ENCODE measurements around the gene AGBL1. TPM values are rescaled to one million over a fixed set of nuclear protein-coding genes. Genes with fewer than 3 reads are reported as not detected.

AGBL1 gene
- total and polyA plus RNA-seq, 2 experiments from 2014 or later, result 0.03 TPM; not detected in 1

GRCh38 chr15:86810329-86810728, 730.7 kb downstream of the AGBL1 start (continued):
- TF ChIP-seq ZNF462 (CRISPR knock-in tag; IDR thresholded peaks at IDR 0.05) (no peak), ZNF331 (CRISPR knock-in tag; IDR thresholded peaks at IDR 0.05; ENCODE audit: low read depth) (no peak), ZNF114 (CRISPR knock-in tag; IDR thresholded peaks at IDR 0.05) (no peak)

GRCh38 chr15:86813892-86814291, 734.2 kb downstream of the AGBL1 start:
- Histone ChIP-seq H3K79me2 (replicated peaks; ENCODE audit: insufficient read depth) (no peaks in the 10 kb centered on the region), H3K9me2 (ENCODE audit: insufficient read depth) (peaks cover 3% of the 10 kb centered on the region), H3K4me3 (no peak overlapping the region), H2AFZ (no peak overlapping the region), H3F3A (replicated peaks; ENCODE audit: low read depth) (no peaks in the 10 kb centered on the region), H3K4me1 (ENCODE audit: insufficient read depth) (no peaks in the 10 kb centered on the region), H3K36me3 (ENCODE audit: insufficient read depth) (no peaks in the 10 kb centered on the region), H3K27ac (ENCODE audit: low read depth) (no peak overlapping the region), H4K20me1 (replicated peaks; ENCODE audit: insufficient read depth) (no peaks in the 10 kb centered on the region), H3K4me2 (no peak overlapping the region), H3K27me3 (ENCODE audit: insufficient read depth) (no peaks in the 10 kb centered on the region)
- DNase-seq (ENCODE audit: low spot score) (no peak), ATAC-seq (no peak)
- Mint-ChIP-seq H3K36me3 (ENCODE audit: low read depth) (no peaks in the 10 kb centered on the region; the same call in 2 of the 3 replicates), H3K27ac (no peak overlapping the region), H3K4me3 (no peak overlapping the region), H3K9me3 (no peaks in the 10 kb centered on the region), H3K4me1 (no peaks in the 10 kb centered on the region), H3K27me3 (ENCODE audit: insufficient read depth, low read depth, poor library complexity) (no peaks in the 10 kb centered on the region)
- no peak for TF ChIP-seq POLR2AphosphoS5 (IDR thresholded peaks at IDR 0.05; ENCODE audit: low read depth)
- TF ChIP-seq ZNF114 (CRISPR knock-in tag; IDR thresholded peaks at IDR 0.05), result no peak
- TF ChIP-seq, protein P1, sequence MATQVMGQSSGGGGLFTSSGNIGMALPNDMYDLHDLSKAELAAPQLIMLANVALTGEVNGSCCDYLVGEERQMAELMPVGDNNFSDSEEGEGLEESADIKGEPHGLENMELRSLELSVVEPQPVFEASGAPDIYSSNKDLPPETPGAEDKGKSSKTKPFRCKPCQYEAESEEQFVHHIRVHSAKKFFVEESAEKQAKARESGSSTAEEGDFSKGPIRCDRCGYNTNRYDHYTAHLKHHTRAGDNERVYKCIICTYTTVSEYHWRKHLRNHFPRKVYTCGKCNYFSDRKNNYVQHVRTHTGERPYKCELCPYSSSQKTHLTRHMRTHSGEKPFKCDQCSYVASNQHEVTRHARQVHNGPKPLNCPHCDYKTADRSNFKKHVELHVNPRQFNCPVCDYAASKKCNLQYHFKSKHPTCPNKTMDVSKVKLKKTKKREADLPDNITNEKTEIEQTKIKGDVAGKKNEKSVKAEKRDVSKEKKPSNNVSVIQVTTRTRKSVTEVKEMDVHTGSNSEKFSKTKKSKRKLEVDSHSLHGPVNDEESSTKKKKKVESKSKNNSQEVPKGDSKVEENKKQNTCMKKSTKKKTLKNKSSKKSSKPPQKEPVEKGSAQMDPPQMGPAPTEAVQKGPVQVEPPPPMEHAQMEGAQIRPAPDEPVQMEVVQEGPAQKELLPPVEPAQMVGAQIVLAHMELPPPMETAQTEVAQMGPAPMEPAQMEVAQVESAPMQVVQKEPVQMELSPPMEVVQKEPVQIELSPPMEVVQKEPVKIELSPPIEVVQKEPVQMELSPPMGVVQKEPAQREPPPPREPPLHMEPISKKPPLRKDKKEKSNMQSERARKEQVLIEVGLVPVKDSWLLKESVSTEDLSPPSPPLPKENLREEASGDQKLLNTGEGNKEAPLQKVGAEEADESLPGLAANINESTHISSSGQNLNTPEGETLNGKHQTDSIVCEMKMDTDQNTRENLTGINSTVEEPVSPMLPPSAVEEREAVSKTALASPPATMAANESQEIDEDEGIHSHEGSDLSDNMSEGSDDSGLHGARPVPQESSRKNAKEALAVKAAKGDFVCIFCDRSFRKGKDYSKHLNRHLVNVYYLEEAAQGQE (IDR thresholded peaks at IDR 0.05; ENCODE audit: unreplicated experiment), result no peak
- TF ChIP-seq STAT1 (IDR thresholded peaks at IDR 0.05; ENCODE audit: unreplicated experiment), result no peak
- no peak for TF ChIP-seq NANOG (IDR thresholded peaks at IDR 0.05; ENCODE audit: borderline replicate concordance)
- no peak for TF ChIP-seq EZH2 (IDR thresholded peaks at IDR 0.05; ENCODE audit: low read depth, unreplicated experiment)

Data from GM23338 (cell line).